Panc1 (cell line): ENCODE results near the gene POU2F1. TPM values are rescaled to one million over a fixed set of nuclear protein-coding genes. Genes with fewer than 3 reads are reported as not detected.

Experiments
- ATAC-seq: fragments of 200-7000 bp; cut with Tn5 transposase; 2 replicates; pipeline ENCODE4 v1.9.1; 2020; ENCODE audit warnings: mild to moderate bottlenecking, moderate library complexity
- BruUV-seq: library from RNA; stranded (reverse); fragments of 400-500 nt; replicated peaks from 2 replicates; lab custom pipeline; 2021; lab: Mats Ljungman, UMichigan
- CTCF ChIA-PET: fragments of 300-600 bp; sonication (Branson Sonifier 250); formaldehyde crosslinking; loops from one replicate; lab custom pipeline; 2022; ENCODE audit warnings: antibody characterized with exemption; lab: Charles Lee
- POLR2A ChIA-PET: fragments of 300-600 bp; sonication (Branson Sonifier 250); formaldehyde crosslinking; loops from one replicate; lab custom pipeline; 2022; ENCODE audit warnings: antibody characterized with exemption; lab: Charles Lee
- DNase-seq: peaks from one replicate; pipeline ENCODE4 v3.0.0-alpha.2; 2010; ENCODE audit warnings: low read depth, low spot score
- H3K27ac ChIP-seq: 2 replicates; pipeline ENCODE4 v1.5.1; 2011; ENCODE audit warnings: mild to moderate bottlenecking, low read length, inconsistent platforms
- H3K27me3 ChIP-seq: fragments of 200-500 bp; sonication (Bioruptor generic); 2 replicates; pipeline ENCODE4 v1.6.0; 2014; ENCODE audit warnings: low read length, inconsistent platforms; ENCODE audit not compliant: control insufficient read depth, insufficient read depth
- H3K36me3 ChIP-seq: fragments of 200-500 bp; sonication (Bioruptor generic); 2 replicates; pipeline ENCODE4 v1.5.1; 2014; ENCODE audit warnings: inconsistent platforms, mild to moderate bottlenecking, low read length, moderate library complexity; ENCODE audit not compliant: control insufficient read depth, insufficient read depth
- H3K4me1 ChIP-seq: 2 replicates; pipeline ENCODE4 v1.5.1; 2011; ENCODE audit warnings: inconsistent platforms, mild to moderate bottlenecking, low read length, moderate library complexity; ENCODE audit not compliant: control insufficient read depth, insufficient read depth
- H3K4me3 ChIP-seq, 2 experiments: 2 replicates each; pipeline ENCODE4 v1.5.1; 2011 to 2012; ENCODE audit warnings: low read depth in 2 of 2, low read length in 2 of 2, mild to moderate bottlenecking in 2 of 2, inconsistent platforms in 1 of 2, moderate library complexity in 1 of 2
- H3K9me3 ChIP-seq: fragments of 200-500 bp; sonication (Bioruptor generic); 2 replicates; pipeline ENCODE4 v1.5.1; 2014; ENCODE audit warnings: low read depth, mild to moderate bottlenecking, inconsistent platforms, low read length, moderate library complexity; ENCODE audit not compliant: control insufficient read depth, insufficient read depth
- POLR2AphosphoS5 ChIP-seq: IDR thresholded peaks from 2 replicates; pipeline ENCODE4 v1.6.1; 2012; ENCODE audit warnings: mild to moderate bottlenecking, low read depth, low read length, moderate library complexity
- REST ChIP-seq, 2 experiments: IDR thresholded peaks; 2 replicates each; pipeline ENCODE4 v1.6.1; 2011 to 2012; ENCODE audit warnings: low read depth in 2 of 2, control low read depth in 1 of 2, low read length in 1 of 2, mild to moderate bottlenecking in 1 of 2, moderate library complexity in 1 of 2; ENCODE audit not compliant: insufficient read depth in 1 of 2
- SIN3A ChIP-seq: IDR thresholded peaks from 2 replicates; pipeline ENCODE4 v1.6.1; 2012; ENCODE audit warnings: low read depth, mild to moderate bottlenecking, low read length, moderate library complexity, borderline replicate concordance; ENCODE audit not compliant: insufficient read depth
- TCF7L2 ChIP-seq: IDR thresholded peaks from 2 replicates; pipeline ENCODE4 v1.6.1; 2011; ENCODE audit warnings: mild to moderate bottlenecking, low read depth, low read length, inconsistent platforms
- in situ Hi-C: cut with HindIII; loops from 2 replicates; pipeline ENCODE4 v1.10.0; 2016; ENCODE audit warnings: low sequenced_read_pairs, low pct_unique_long_range_greater_than_20kb
- intact Hi-C: fragments of 100-400 bp; cut with micrococcal nuclease; formaldehyde crosslinking; loops from one replicate; pipeline ENCODE4 v1.10.0; 2022; ENCODE audit not compliant: unreplicated experiment
- total RNA-seq: library from RNA; stranded (reverse); gene quantifications from one replicate; pipeline ENCODE4 v1.2.1, GENCODE V29; 2021; ENCODE audit not compliant: unreplicated experiment
- TF ChIP-seq, protein P1 (sequence below): fragments of 450-650 bp; IDR thresholded peaks from 2 replicates; pipeline ENCODE4 v1.5.1; 2017; ENCODE audit warnings: mild to moderate bottlenecking

The POU2F1 gene
- total RNA-seq, 1 experiment from 2014 or later, result 17.1 TPM

DNA sequence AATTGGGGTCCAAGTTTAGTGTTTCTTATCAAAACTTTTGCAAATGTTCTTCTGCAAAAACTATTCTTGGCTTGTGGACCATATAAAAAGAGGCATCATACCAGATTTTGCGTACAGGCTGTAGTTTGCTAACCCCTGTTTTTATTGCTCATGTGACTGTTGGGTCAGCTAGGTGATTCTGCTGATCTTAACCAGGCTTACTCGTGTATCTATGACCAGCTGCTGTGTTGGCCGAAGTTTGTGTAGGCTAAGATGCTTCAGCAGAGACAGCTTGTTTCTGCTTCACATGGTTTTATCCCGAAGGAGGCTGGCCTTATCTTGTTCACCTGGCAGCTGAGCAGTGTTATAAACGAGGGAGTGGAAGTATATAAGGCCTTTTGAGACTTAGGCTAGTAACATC lies 38.2 kb downstream of the POU2F1 start:
- H3K4me3 ChIP-seq, result no peak overlapping the region
- H3K36me3 ChIP-seq, result no peaks in the 10 kb centered on the region
- H3K4me1 ChIP-seq, result no peaks in the 10 kb centered on the region
- H3K27me3 ChIP-seq, result no peaks in the 10 kb centered on the region
- ChIA-PET CTCF (no interaction called here), POLR2A (no interaction called here)
- DNase-seq (no peak), ATAC-seq (no peak)
- intact Hi-C loops (no loop called here), in situ Hi-C loops (no loop called here)
- BruUV-seq, result no TSS peak
- no peaks in the 10 kb centered on the region for H3K9me3 ChIP-seq
- H3K27ac ChIP-seq, result no peak overlapping the region
- TF ChIP-seq TCF7L2 (no peak), SIN3A (no peak), REST (IDR thresholded peaks at IDR 0.05; ENCODE audit: insufficient read depth in 1 of 2, low read depth in 2 of 2, low read length in 1 of 2) (no peak), POLR2AphosphoS5 (no peak)
- TF ChIP-seq, protein P1, sequence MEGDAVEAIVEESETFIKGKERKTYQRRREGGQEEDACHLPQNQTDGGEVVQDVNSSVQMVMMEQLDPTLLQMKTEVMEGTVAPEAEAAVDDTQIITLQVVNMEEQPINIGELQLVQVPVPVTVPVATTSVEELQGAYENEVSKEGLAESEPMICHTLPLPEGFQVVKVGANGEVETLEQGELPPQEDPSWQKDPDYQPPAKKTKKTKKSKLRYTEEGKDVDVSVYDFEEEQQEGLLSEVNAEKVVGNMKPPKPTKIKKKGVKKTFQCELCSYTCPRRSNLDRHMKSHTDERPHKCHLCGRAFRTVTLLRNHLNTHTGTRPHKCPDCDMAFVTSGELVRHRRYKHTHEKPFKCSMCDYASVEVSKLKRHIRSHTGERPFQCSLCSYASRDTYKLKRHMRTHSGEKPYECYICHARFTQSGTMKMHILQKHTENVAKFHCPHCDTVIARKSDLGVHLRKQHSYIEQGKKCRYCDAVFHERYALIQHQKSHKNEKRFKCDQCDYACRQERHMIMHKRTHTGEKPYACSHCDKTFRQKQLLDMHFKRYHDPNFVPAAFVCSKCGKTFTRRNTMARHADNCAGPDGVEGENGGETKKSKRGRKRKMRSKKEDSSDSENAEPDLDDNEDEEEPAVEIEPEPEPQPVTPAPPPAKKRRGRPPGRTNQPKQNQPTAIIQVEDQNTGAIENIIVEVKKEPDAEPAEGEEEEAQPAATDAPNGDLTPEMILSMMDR, result no peak

- no TSS peak for BruUV-seq
- POLR2A ChIA-PET, result no interaction called here
Measured at GRCh38 chr1:167262836-167263235, 42.1 kb downstream of the POU2F1 start.

More at GRCh38 chr1:167262836-167263235, 42.1 kb downstream of the POU2F1 start:
- ATAC-seq (no peak), DNase-seq (no peak)
- Histone ChIP-seq H3K4me3 (no peak overlapping the region), H3K27me3 (no peaks in the 10 kb centered on the region), H3K9me3 (no peaks in the 10 kb centered on the region), H3K36me3 (no peaks in the 10 kb centered on the region), H3K27ac (no peak overlapping the region), H3K4me1 (no peaks in the 10 kb centered on the region)
- no peak for TF ChIP-seq SIN3A
- TF ChIP-seq TCF7L2, result no peak
- TF ChIP-seq POLR2AphosphoS5, result no peak
- TF ChIP-seq REST (IDR thresholded peaks at IDR 0.05; ENCODE audit: insufficient read depth in 1 of 2, low read depth in 2 of 2, low read length in 1 of 2), result no peak
- TF ChIP-seq, protein P1, result no peak
- intact Hi-C loops (loop anchor here (10.0 kb wide), 2 partner anchors 142 to 272 kb away; no protein-coding TSS in a partner anchor), in situ Hi-C loops (no loop called here)
- CTCF ChIA-PET, result no interaction called here
